WI38 (cell line): ENCODE measurements around the gene CAMK2A.

ENCODE experiments used
- H3K4me3 ChIP-seq: 2 replicates; pipeline ENCODE4 v1.5.1; 2011; ENCODE audit warnings: low read depth, mild to moderate bottlenecking, control low read depth, low read length
- CTCF ChIP-seq: IDR thresholded peaks from 2 replicates; pipeline ENCODE4 v1.5.1; 2012; ENCODE audit warnings: low read depth, mild to moderate bottlenecking, control low read depth, low read length

Gene CAMK2A

GRCh38 chr5:150289551-150290390, at the start of gene CAMK2A:
Gene CAMK2A (minus strand): TSS chr5:150289773. CDS start chr5:150289625, 148 bp downstream.
- no peak for TF ChIP-seq CTCF
- no peak within 1 kb of the TSS for H3K4me3 ChIP-seq

- no peak for TF ChIP-seq CTCF
- no peak overlapping the region for H3K4me3 ChIP-seq
Measured at GRCh38 chr5:150339165-150339564, 49.6 kb upstream of the CAMK2A start.

- no peak overlapping the region for H3K4me3 ChIP-seq
- no peak for TF ChIP-seq CTCF
Measured at GRCh38 chr5:150338546-150338945, 49.0 kb upstream of the CAMK2A start.

DNA sequence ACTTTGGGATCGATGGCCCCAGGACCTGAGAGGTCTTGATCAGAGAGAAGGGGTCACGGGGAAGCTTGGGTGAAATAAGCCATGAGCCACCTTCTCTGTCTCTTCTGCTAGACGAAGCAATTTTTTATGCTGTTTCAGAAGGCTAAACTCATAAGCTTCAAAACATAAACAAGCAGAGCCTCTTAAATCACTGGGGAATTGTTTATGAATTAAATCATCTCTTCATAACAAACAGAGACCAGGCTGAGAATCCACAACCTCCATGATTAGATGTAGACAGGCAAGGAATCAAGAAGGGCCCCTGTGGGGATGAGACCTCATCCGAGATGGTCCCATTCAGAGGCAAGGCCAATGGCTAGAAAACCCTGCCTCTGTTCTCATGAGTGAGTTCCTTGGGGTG, 46.2 kb upstream of the CAMK2A start:
- H3K4me3 ChIP-seq = no peak overlapping the region
- TF ChIP-seq CTCF = no peak

DNA sequence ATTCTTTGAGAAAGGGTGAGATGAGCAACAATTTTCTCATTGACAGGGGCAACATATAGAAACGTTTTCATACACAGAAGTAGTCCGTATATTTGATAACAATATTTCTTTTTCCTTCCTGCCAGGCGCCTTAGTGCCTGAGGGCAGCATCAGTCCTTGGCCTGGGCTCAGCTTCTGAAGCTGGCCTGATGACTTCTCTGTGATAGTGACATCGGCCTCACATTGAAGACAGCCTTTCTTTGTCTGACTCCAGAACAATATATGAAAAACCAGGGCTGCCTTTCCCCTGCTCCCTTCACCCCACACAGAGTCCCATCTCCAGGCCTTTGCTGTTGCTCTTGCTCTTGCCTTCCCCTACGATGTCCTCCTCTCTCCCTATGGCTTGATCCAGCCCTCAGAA, 43.8 kb upstream of the CAMK2A start:
- no peak for TF ChIP-seq CTCF
- H3K4me3 ChIP-seq = no peak overlapping the region

DNA sequence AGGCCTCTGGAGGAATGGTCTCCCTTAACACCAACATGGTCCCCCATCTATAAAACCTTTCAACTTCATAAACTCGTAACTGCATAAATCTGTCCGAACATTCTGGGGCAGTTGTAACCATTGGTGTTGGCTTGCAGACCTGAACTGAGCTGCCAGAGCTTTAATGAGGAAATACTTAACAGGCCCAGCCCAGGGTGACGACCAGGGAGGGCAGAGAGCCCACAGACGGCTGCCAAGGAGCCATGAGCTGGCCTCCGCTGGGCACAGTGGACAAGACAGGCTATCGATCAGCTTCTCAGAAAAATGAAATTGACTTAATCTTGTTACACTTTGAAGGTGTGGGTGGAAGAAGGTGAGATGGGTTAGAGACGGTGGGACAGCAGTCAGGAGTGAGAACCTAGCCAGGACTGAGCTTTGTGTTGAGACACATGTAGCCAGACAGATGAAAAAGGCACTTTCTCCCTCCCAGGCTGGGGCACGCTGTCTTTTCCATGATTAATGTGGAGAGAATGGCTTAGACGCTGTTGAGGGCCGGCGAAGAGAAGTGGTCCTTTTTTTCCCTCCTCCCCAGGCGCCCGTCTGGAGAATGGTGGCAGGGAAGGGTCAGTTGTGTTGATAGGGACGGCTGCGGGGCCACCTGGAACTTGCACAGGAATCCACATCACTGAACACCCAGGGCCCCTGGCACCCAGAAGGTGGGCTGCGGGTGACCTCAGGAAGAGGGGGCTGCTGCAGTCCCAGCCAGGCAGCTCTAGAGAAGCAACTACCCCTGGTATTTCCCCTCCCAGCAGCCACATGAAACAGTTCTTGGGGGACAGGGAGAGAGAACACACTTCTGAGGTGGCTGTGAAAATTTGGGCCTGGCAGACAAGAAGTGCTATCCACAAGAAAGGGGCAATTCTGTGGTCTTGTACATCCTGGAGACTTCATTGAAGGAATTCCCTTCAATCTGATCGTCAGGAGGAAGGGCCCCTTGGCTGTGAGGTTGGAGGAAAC, 40.6 kb upstream of the CAMK2A start:
- TF ChIP-seq CTCF = no peak
- no peak overlapping the region for H3K4me3 ChIP-seq
